H1 (cell line): Measurements from ENCODE around the gene KRTAP6-1. TPM values are rescaled to one million over a fixed set of nuclear protein-coding genes. Genes with fewer than 3 reads are reported as not detected.

Experiments
- CTCF ChIA-PET: fragments of 300-600 bp; sonication (Branson Sonifier 250); formaldehyde crosslinking; loops from one replicate; lab custom pipeline; 2021; ENCODE audit not compliant: partially characterized antibody; lab: Charles Lee
- POLR2A ChIA-PET: fragments of 300-600 bp; sonication (Branson Sonifier 250); formaldehyde crosslinking; loops from one replicate; lab custom pipeline; 2021; ENCODE audit warnings: inconsistent platforms; ENCODE audit not compliant: partially characterized antibody; lab: Charles Lee
- DNase-seq, 2 experiments: peaks; one replicate each; pipeline versions ENCODE4 v3.0.0 to v3.0.0-alpha.2; 2010 to 2022; ENCODE audit warnings: low spot score in 2 of 2, low read depth in 1 of 2, mixed read lengths in 1 of 2
- FAIRE-seq: peaks from 2 replicates; lab custom pipeline; 2011; peaks lifted over from hg19 to GRCh38; lab: Jason Lieb, UNC
- H2AFZ ChIP-seq: 2 replicates; pipeline ENCODE4 v1.8.1; 2012; ENCODE audit warnings: low read length, inconsistent platforms
- H2AK5ac ChIP-seq: 2 replicates; pipeline ENCODE4 v1.6.1; 2013; ENCODE audit warnings: low read depth, low read length
- H2BK120ac ChIP-seq: replicated peaks from 2 replicates; pipeline ENCODE3; 2013; ENCODE audit warnings: low read depth, low read length, inconsistent platforms
- H2BK12ac ChIP-seq: 2 replicates; pipeline ENCODE4 v1.6.1; 2013; ENCODE audit warnings: low read depth, low read length
- H2BK15ac ChIP-seq: 2 replicates; pipeline ENCODE4 v1.6.1; 2013; ENCODE audit warnings: low read length
- H2BK20ac ChIP-seq: 2 replicates; pipeline ENCODE4 v1.6.1; 2013; ENCODE audit warnings: low read length
- H2BK5ac ChIP-seq: 2 replicates; pipeline ENCODE4 v1.6.1; 2013; ENCODE audit warnings: low read depth, low read length
- H3K14ac ChIP-seq: 2 replicates; pipeline ENCODE4 v1.6.1; 2013; ENCODE audit warnings: inconsistent platforms; ENCODE audit not compliant: insufficient read length
- H3K18ac ChIP-seq: 2 replicates; pipeline ENCODE4 v1.6.1; 2013; ENCODE audit warnings: low read length; ENCODE audit errors: extremely low read depth
- H3K23ac ChIP-seq: 2 replicates; pipeline ENCODE4 v1.6.1; 2013; ENCODE audit warnings: inconsistent platforms; ENCODE audit not compliant: insufficient read length
- H3K23me2 ChIP-seq: 2 replicates; pipeline ENCODE4 v1.6.1; 2013; ENCODE audit warnings: low read depth, low read length
- H3K27ac ChIP-seq: 2 replicates; pipeline ENCODE4 v1.6.1; 2011; ENCODE audit warnings: low read depth, low read length, inconsistent platforms
- H3K27me3 ChIP-seq, 4 experiments: replicated peaks in 1 of 4; 1 replicate in 1 of 4; 2 replicates in 3 of 4; pipeline versions ENCODE4 v1.6.1 to v1.8.1; 2011 to 2013; ENCODE audit warnings: low read length in 3 of 4, mild to moderate bottlenecking in 3 of 4, inconsistent platforms in 2 of 4, mixed read lengths in 2 of 4, moderate library complexity in 1 of 4; ENCODE audit not compliant: control insufficient read depth in 3 of 4, insufficient read depth in 3 of 4; ENCODE audit errors: extremely low read depth in 1 of 4
- H3K36me3 ChIP-seq, 4 experiments: 2 replicates each; pipeline versions ENCODE4 v1.6.1 to v1.8.1; 2011 to 2013; ENCODE audit warnings: mild to moderate bottlenecking in 4 of 4, low read length in 3 of 4, moderate library complexity in 2 of 4, control low read depth in 1 of 4, inconsistent platforms in 1 of 4; ENCODE audit not compliant: insufficient read depth in 4 of 4, control insufficient read depth in 2 of 4
- H3K4ac ChIP-seq: replicated peaks from 2 replicates; pipeline ENCODE3; 2013; ENCODE audit warnings: low read length, low read depth, mixed read lengths, inconsistent platforms; ENCODE audit not compliant: insufficient read length
- H3K4me1 ChIP-seq, 4 experiments: replicated peaks in 1 of 4; 1 replicate in 1 of 4; 2 replicates in 3 of 4; pipeline versions ENCODE4 v1.6.1 to v1.8.1; 2011 to 2013; ENCODE audit warnings: low read length in 3 of 4, inconsistent platforms in 2 of 4, mixed read lengths in 1 of 4; ENCODE audit not compliant: insufficient read depth in 4 of 4, control insufficient read depth in 3 of 4
- H3K4me2 ChIP-seq, 2 experiments: 2 replicates each; pipeline versions ENCODE4 v1.6.1 to v1.8.1; 2011 to 2013; ENCODE audit warnings: low read depth in 2 of 2, low read length in 2 of 2, control low read depth in 1 of 2, inconsistent platforms in 1 of 2, mild to moderate bottlenecking in 1 of 2; ENCODE audit not compliant: insufficient read depth in 1 of 2
- H3K4me3 ChIP-seq, 4 experiments: fragments of 200-600, 300-600 bp in 1 of 4; sonication (generic), shearing (Covaris generic), sonication (Bioruptor Twin) in 1 of 4; 2 replicates each; pipeline versions ENCODE4 v1.5.1 to v1.8.1; 2011 to 2016; ENCODE audit warnings: low read length in 4 of 4, low read depth in 3 of 4, control low read depth in 2 of 4, inconsistent platforms in 2 of 4, mild to moderate bottlenecking in 2 of 4, mixed read lengths in 1 of 4, moderate library complexity in 1 of 4; ENCODE audit not compliant: insufficient read depth in 2 of 4; ENCODE audit errors: extremely low read depth in 1 of 4
- H3K56ac ChIP-seq: replicated peaks from 2 replicates; pipeline ENCODE3; 2013; ENCODE audit warnings: low read depth, mild to moderate bottlenecking, mixed read lengths, low read length, inconsistent platforms; ENCODE audit not compliant: insufficient read length
- H3K79me1 ChIP-seq: 2 replicates; pipeline ENCODE4 v1.6.1; 2013; ENCODE audit warnings: low read depth, low read length, control low read depth
- H3K79me2 ChIP-seq, 2 experiments: 2 replicates each; pipeline versions ENCODE4 v1.6.1 to v1.8.1; 2012 to 2013; ENCODE audit warnings: low read length in 2 of 2, mild to moderate bottlenecking in 2 of 2, inconsistent platforms in 1 of 2; ENCODE audit not compliant: insufficient read depth in 2 of 2, control insufficient read depth in 1 of 2
- H3K9ac ChIP-seq, 4 experiments: replicated peaks in 1 of 4; 1 replicate in 1 of 4; 2 replicates in 3 of 4; pipeline versions ENCODE4 v1.6.1 to v1.8.1; 2011 to 2013; ENCODE audit warnings: low read depth in 3 of 4, low read length in 3 of 4, control low read depth in 2 of 4, mild to moderate bottlenecking in 2 of 4, moderate library complexity in 2 of 4, inconsistent platforms in 1 of 4; ENCODE audit errors: extremely low read depth in 1 of 4
- H3K9me3 ChIP-seq, 2 experiments: 2 replicates each; pipeline versions ENCODE4 v1.6.1 to v1.8.1; 2012 to 2013; ENCODE audit warnings: mild to moderate bottlenecking in 2 of 2, moderate library complexity in 2 of 2, control low read depth in 1 of 2, inconsistent platforms in 1 of 2, low read depth in 1 of 2, low read length in 1 of 2, mixed read lengths in 1 of 2; ENCODE audit not compliant: insufficient read depth in 2 of 2
- H4K20me1 ChIP-seq, 2 experiments: replicated peaks in 1 of 2; 2 replicates each; pipeline versions ENCODE3 to v1.8.1; 2011 to 2013; ENCODE audit warnings: inconsistent platforms in 2 of 2, low read length in 2 of 2, mild to moderate bottlenecking in 1 of 2; ENCODE audit not compliant: insufficient read depth in 2 of 2, control insufficient read depth in 1 of 2
- H4K5ac ChIP-seq: 2 replicates; pipeline ENCODE4 v1.6.1; 2013; ENCODE audit warnings: low read length, low read depth, mixed read lengths, inconsistent platforms; ENCODE audit not compliant: insufficient read length
- H4K8ac ChIP-seq: 2 replicates; pipeline ENCODE4 v1.8.0; 2013; ENCODE audit warnings: mild to moderate bottlenecking, moderate library complexity, low read length, inconsistent platforms; ENCODE audit not compliant: insufficient read depth; ENCODE audit errors: extremely low read depth
- H4K91ac ChIP-seq: replicated peaks from 2 replicates; pipeline ENCODE3; 2013; ENCODE audit warnings: low read length, mixed read lengths, inconsistent platforms; ENCODE audit not compliant: insufficient read length
- CBX5 ChIP-seq: fragments of 300-800, 300-1000 bp; sonication (generic); IDR thresholded peaks from 2 replicates; pipeline ENCODE4 v1.7.1; 2016; ENCODE audit warnings: antibody characterized with exemption, low read length, low read depth
- EP300 ChIP-seq, 2 experiments: IDR thresholded peaks; 1 replicate in 1 of 2; 2 replicates in 1 of 2; pipeline ENCODE4 v1.6.1; 2011 to 2012; ENCODE audit warnings: low read depth in 2 of 2, low read length in 2 of 2, mild to moderate bottlenecking in 2 of 2, borderline replicate concordance in 1 of 2, inconsistent platforms in 1 of 2, moderate library complexity in 1 of 2
- GABPA ChIP-seq: IDR thresholded peaks from 2 replicates; pipeline ENCODE4 v1.6.1; 2011; ENCODE audit warnings: mild to moderate bottlenecking, low read length, moderate library complexity, borderline replicate concordance; ENCODE audit not compliant: insufficient read depth
- GTF2F1 ChIP-seq: IDR thresholded peaks from 2 replicates; pipeline ENCODE4 v1.6.1; 2012; ENCODE audit warnings: low read depth, low read length, improper control_type of control experiment, borderline replicate concordance
- HDAC6 ChIP-seq: IDR thresholded peaks from one replicate; pipeline ENCODE4 v1.7.1; 2012; ENCODE audit warnings: low read depth, mild to moderate bottlenecking, inconsistent platforms, low read length, moderate library complexity
- NANOG ChIP-seq: IDR thresholded peaks from 2 replicates; pipeline ENCODE4 v1.6.1; 2011; ENCODE audit warnings: low read length, low read depth, mild to moderate bottlenecking, inconsistent platforms; ENCODE audit not compliant: insufficient read depth, poor library complexity, severe bottlenecking
- POLR2A ChIP-seq, 2 experiments: IDR thresholded peaks; 1 replicate in 1 of 2; 2 replicates in 1 of 2; pipeline ENCODE4 v1.6.1; 2011; ENCODE audit warnings: low read depth in 2 of 2, low read length in 2 of 2, mild to moderate bottlenecking in 2 of 2; ENCODE audit errors: control extremely low read depth in 1 of 2
- RBBP5 ChIP-seq: IDR thresholded peaks from 2 replicates; pipeline ENCODE4 v1.7.1; 2012; ENCODE audit warnings: low read depth, mild to moderate bottlenecking, inconsistent platforms, low read length, moderate library complexity, borderline replicate concordance
- RNF2 ChIP-seq: fragments of 200-900, 300-1000 bp; sonication (generic); IDR thresholded peaks from 2 replicates; pipeline ENCODE4 v1.7.1; 2016; ENCODE audit warnings: borderline replicate concordance, low read depth, mild to moderate bottlenecking, antibody characterized with exemption, low read length; ENCODE audit not compliant: poor library complexity, severe bottlenecking; ENCODE audit errors: missing control alignments
- RXRA ChIP-seq: IDR thresholded peaks from 2 replicates; pipeline ENCODE4 v1.6.1; 2011; ENCODE audit warnings: low read depth, mild to moderate bottlenecking, low read length, moderate library complexity; ENCODE audit not compliant: insufficient read depth
- SUZ12 ChIP-seq: fragments of 200-600 bp; sonication (generic); IDR thresholded peaks from 2 replicates; pipeline ENCODE4 v1.6.1; 2012; ENCODE audit warnings: mild to moderate bottlenecking, inconsistent platforms, low read length, moderate library complexity, mixed read lengths
- TCF12 ChIP-seq: IDR thresholded peaks from 2 replicates; pipeline ENCODE4 v1.6.1; 2011; ENCODE audit warnings: low read depth, mild to moderate bottlenecking, low read length
- ZNF274 ChIP-seq: IDR thresholded peaks from 2 replicates; pipeline ENCODE4 v1.7.0; 2012; ENCODE audit warnings: low read length, borderline replicate concordance; ENCODE audit errors: extremely low read depth
- polyA plus RNA-seq, 7 experiments: library from polyadenylated mRNA; depleted of rRNA in 3 of 7; stranded (reverse) in 5 of 7; unstranded in 2 of 7; fragments of >200 nt in 5 of 7; fragments of 200-250 nt in 2 of 7; gene quantifications; 1 replicate in 5 of 7; 2 replicates in 1 of 7; 4 replicates in 1 of 7; pipeline versions ENCODE4 v1.2.1 to v1.2.3, GENCODE V29; 2011 to 2013; ENCODE audit warnings: missing spikeins in 2 of 7, mixed read lengths in 2 of 7
- total RNA-seq: library from RNA; stranded (reverse); fragmentation: NEBNext Ultra II Directional; extraction: Animal tissue kit (Norgen Biotek cat#: 25700); gene quantifications from 2 replicates; pipeline ENCODE4 v1.2.1, GENCODE V29; 2021
- TF ChIP-seq, protein P1 (sequence below): IDR thresholded peaks from 2 replicates; pipeline ENCODE4 v1.6.1; 2011; ENCODE audit warnings: low read length, improper control_type of control experiment

KRTAP6-1 gene
- total and polyA plus RNA-seq, 2 of the 8 experiments (the other 6 are each of a cell fraction or from before 2014, with no cell fraction given) = not detected

DNA sequence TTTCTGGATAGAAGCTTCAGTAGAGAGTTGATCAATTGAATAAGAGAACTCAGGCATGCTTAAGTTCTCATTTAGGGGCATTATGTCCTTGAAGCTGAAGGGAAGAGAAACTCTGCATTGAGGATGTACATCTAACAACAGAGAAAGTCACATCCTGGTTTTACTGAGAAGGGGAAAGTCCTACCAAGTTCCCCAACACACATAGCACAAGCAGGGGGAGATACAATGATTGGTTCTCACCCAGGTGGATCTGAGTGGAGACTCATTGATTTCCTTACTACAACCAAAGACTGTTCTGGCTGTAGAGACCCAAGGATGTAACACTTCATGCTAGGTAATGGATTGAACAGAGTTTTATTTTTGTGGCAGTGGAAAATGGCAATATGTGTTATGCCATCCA lies 1.5 kb upstream of the KRTAP6-1 start:
- H2AFZ ChIP-seq = no peak overlapping the region
- no peaks in the 10 kb centered on the region; a peak in 1 of 4 replicates for H3K9me3 ChIP-seq
- no peak overlapping the region for H3K23ac ChIP-seq
- DNase-seq (no peak), FAIRE-seq (no peak)
- no peak overlapping the region for H2BK5ac ChIP-seq
- no peak overlapping the region for H3K4me2 ChIP-seq
- H4K91ac ChIP-seq = no peak overlapping the region
- H3K4me3 ChIP-seq = no peak overlapping the region
- no peak overlapping the region for H2BK12ac ChIP-seq
- no peak overlapping the region for H2BK15ac ChIP-seq
- CTCF ChIA-PET = no interaction called here
- H3K14ac ChIP-seq = no peak overlapping the region
- H2BK120ac ChIP-seq = no peak overlapping the region
- H3K18ac ChIP-seq = no peak overlapping the region
- no peaks in the 10 kb centered on the region for H3K4me1 ChIP-seq
- POLR2A ChIA-PET = no interaction called here
- H3K36me3 ChIP-seq = no peaks in the 10 kb centered on the region
- no peaks in the 10 kb centered on the region for H3K27me3 ChIP-seq
- H3K23me2 ChIP-seq = no peaks in the 10 kb centered on the region
- H4K8ac ChIP-seq = no peak overlapping the region
- no peaks in the 10 kb centered on the region for H4K20me1 ChIP-seq
- no peak overlapping the region for H3K9ac ChIP-seq
- no peak overlapping the region for H2BK20ac ChIP-seq
- no peak overlapping the region for H3K27ac ChIP-seq
- H4K5ac ChIP-seq = no peak overlapping the region
- H2AK5ac ChIP-seq = no peak overlapping the region
- no peaks in the 10 kb centered on the region for H3K79me1 ChIP-seq
- H3K4ac ChIP-seq = no peak overlapping the region
- H3K56ac ChIP-seq = no peak overlapping the region
- no peaks in the 10 kb centered on the region for H3K79me2 ChIP-seq
- no peak for TF ChIP-seq ZNF274
- TF ChIP-seq NANOG = no peak
- no peak for TF ChIP-seq POLR2A (IDR thresholded peaks at IDR 0.05; ENCODE audit: control extremely low read depth in 1 of 2, low read depth in 2 of 2, low read length in 2 of 2)
- no peak for TF ChIP-seq HDAC6
- no peak for TF ChIP-seq GTF2F1
- no peak for TF ChIP-seq RNF2
- no peak for TF ChIP-seq EP300 (IDR thresholded peaks at IDR 0.05; ENCODE audit: borderline replicate concordance in 1 of 2, low read depth in 2 of 2, low read length in 2 of 2)
- no peak for TF ChIP-seq GABPA
- TF ChIP-seq RBBP5 = no peak
- no peak for TF ChIP-seq CBX5
- no peak for TF ChIP-seq RXRA
- TF ChIP-seq TCF12 = no peak
- TF ChIP-seq, protein P1, sequence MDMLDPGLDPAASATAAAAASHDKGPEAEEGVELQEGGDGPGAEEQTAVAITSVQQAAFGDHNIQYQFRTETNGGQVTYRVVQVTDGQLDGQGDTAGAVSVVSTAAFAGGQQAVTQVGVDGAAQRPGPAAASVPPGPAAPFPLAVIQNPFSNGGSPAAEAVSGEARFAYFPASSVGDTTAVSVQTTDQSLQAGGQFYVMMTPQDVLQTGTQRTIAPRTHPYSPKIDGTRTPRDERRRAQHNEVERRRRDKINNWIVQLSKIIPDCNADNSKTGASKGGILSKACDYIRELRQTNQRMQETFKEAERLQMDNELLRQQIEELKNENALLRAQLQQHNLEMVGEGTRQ = no peak
- no peak for TF ChIP-seq SUZ12
